ENCODE results near the gene SRC. TPM values are rescaled to one million over a fixed set of nuclear protein-coding genes. Genes with fewer than 3 reads are reported as not detected.

The SRC gene
- total RNA-seq, 5 donors from 2014 or later (not counting 1 experiment from before 2014, with no cell fraction given): 1.4 to 4.5 (median 2.0) TPM

DNA sequence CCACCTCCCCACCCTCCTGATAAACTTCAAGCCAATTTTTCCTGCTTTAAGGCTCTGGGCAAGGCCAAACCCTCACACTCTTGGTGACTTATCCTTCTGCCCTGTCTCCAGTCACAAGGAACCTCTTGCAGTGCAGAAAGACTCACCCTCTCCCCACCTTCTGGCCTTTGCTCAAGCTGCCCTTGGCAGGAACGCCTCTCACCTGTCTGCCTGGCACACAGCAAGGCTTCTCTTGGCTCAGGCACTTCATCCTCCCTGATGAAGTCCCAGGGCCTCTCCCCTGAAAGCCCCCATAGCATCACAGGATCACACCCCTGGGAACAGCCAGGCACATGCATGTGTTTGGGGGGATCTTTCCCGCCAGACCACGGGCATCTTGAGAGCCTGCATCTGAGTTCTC lies 106.3 kb downstream of the SRC start:
- H3K4me3 ChIP-seq (ENCODE audit: control insufficient read depth in 1 of 2, extremely low read depth in 1 of 2, low read length in 1 of 2): no peak overlapping the region
- no peaks in the 10 kb centered on the region for H3K36me3 ChIP-seq (ENCODE audit: control insufficient read depth in 2 of 2, extremely low read depth in 1 of 2, insufficient read depth in 1 of 2, low read length in 1 of 2)
- no peaks in the 10 kb centered on the region for H3K4me1 ChIP-seq (ENCODE audit: control insufficient read depth in 1 of 2, extremely low read depth in 1 of 2, insufficient read depth in 2 of 2, low read length in 2 of 2)
- no peak overlapping the region for H3K27ac ChIP-seq (ENCODE audit: low read length)
- Mint-ChIP-seq H3K4me1 (no peaks in the 10 kb centered on the region), H3K27me3 (peaks cover 6 to 9% of the 10 kb centered on the region in 2 donors), H3K4me3 (no peak overlapping the region), H3K9me3 (peaks cover 9 to 26% (median 20%) of the 10 kb centered on the region in 3 donors), H3K36me3 (peaks cover 15% of the 10 kb centered on the region), H3K27ac (no peak overlapping the region)
- POLR2A ChIA-PET: no interaction called here
- no CpG with 5 or more reads among the region's 3 CpGs for WGBS (ENCODE audit: insufficient coverage)
- no peak for DNase-seq
- CTCF ChIA-PET: no interaction called here
- ATAC-seq (replicated peaks in 1 of 4): no peak
- peaks cover 0 to 20% of the 10 kb centered on the region in 2 experiments for H3K27me3 ChIP-seq (replicated peaks in 1 of 2; ENCODE audit: control insufficient read depth in 2 of 2, extremely low read depth in 1 of 2, insufficient read depth in 2 of 2, low read length in 1 of 2)
- H3K9me3 ChIP-seq: no peaks in the 10 kb centered on the region

- Mint-ChIP-seq H3K4me3 (no peak overlapping the region), H3K9me3 (peaks cover 16 to 33% (median 23%) of the 10 kb centered on the region in 3 donors), H3K4me1 (no peaks in the 10 kb centered on the region), H3K36me3 (peaks cover 20% of the 10 kb centered on the region), H3K27me3 (peaks cover 6 to 12% of the 10 kb centered on the region in 2 donors), H3K27ac (no peak overlapping the region)
- H3K4me1 ChIP-seq (ENCODE audit: control insufficient read depth in 1 of 2, extremely low read depth in 1 of 2, insufficient read depth in 2 of 2, low read length in 2 of 2): no peaks in the 10 kb centered on the region
- DNase-seq (no peak), ATAC-seq (replicated peaks in 1 of 4) (no peak)
- H3K4me3 ChIP-seq (ENCODE audit: control insufficient read depth in 1 of 2, extremely low read depth in 1 of 2, low read length in 1 of 2): no peak overlapping the region
- peaks cover 0 to 23% of the 10 kb centered on the region in 2 experiments for H3K27me3 ChIP-seq (replicated peaks in 1 of 2; ENCODE audit: control insufficient read depth in 2 of 2, extremely low read depth in 1 of 2, insufficient read depth in 2 of 2, low read length in 1 of 2)
- ChIA-PET CTCF (no interaction called here), POLR2A (no interaction called here)
- H3K9me3 ChIP-seq: no peaks in the 10 kb centered on the region
- H3K36me3 ChIP-seq (ENCODE audit: control insufficient read depth in 2 of 2, extremely low read depth in 1 of 2, insufficient read depth in 1 of 2, low read length in 1 of 2): no peaks in the 10 kb centered on the region
- WGBS (ENCODE audit: insufficient coverage): 67% methylated on average over 1 of the region's 3 CpGs
- H3K27ac ChIP-seq (ENCODE audit: low read length): no peak overlapping the region
Observed at GRCh38 chr20:37453288-37453687, 107.3 kb downstream of the SRC start.

DNA sequence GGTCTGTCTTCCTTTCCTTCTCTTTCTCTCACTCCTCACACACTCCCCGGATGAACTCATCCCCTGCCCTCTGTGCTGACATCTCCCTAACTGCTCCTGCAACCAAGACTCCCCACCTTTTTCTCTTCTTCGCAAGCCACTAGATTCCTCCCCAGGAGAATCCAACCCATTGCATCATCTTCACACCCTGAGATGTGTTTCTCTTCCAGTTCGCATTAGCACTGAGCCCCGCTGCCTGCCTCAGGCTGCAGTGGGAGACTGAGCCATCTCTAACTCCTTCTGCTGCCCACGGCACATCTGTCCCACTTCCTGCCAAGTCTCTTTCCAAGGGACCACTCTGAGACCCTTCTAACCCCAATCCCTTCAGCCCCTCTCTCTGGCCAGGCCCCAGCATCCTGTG lies 107.9 kb downstream of the SRC start:
- H3K9me3 ChIP-seq: no peaks in the 10 kb centered on the region
- Mint-ChIP-seq H3K4me3 (no peak overlapping the region), H3K27ac (no peak overlapping the region), H3K4me1 (no peaks in the 10 kb centered on the region), H3K27me3 (peaks cover 6 to 15% of the 10 kb centered on the region in 2 donors), H3K9me3 (peaks cover 16 to 37% (median 23%) of the 10 kb centered on the region in 3 donors), H3K36me3 (peaks cover 23% of the 10 kb centered on the region)
- no peak for DNase-seq
- WGBS (ENCODE audit: insufficient coverage): 96% methylated on average over 4 of the region's 5 CpGs
- H3K27me3 ChIP-seq (replicated peaks in 1 of 2; ENCODE audit: control insufficient read depth in 2 of 2, extremely low read depth in 1 of 2, insufficient read depth in 2 of 2, low read length in 1 of 2): peaks cover 0 to 23% of the 10 kb centered on the region in 2 experiments
- no peak for ATAC-seq (replicated peaks in 1 of 4)
- no peak overlapping the region for H3K4me3 ChIP-seq (ENCODE audit: control insufficient read depth in 1 of 2, extremely low read depth in 1 of 2, low read length in 1 of 2)
- no peaks in the 10 kb centered on the region for H3K36me3 ChIP-seq (ENCODE audit: control insufficient read depth in 2 of 2, extremely low read depth in 1 of 2, insufficient read depth in 1 of 2, low read length in 1 of 2)
- H3K4me1 ChIP-seq (ENCODE audit: control insufficient read depth in 1 of 2, extremely low read depth in 1 of 2, insufficient read depth in 2 of 2, low read length in 2 of 2): no peaks in the 10 kb centered on the region
- no peak overlapping the region for H3K27ac ChIP-seq (ENCODE audit: low read length)
- ChIA-PET CTCF (no interaction called here), POLR2A (no interaction called here)

DNA sequence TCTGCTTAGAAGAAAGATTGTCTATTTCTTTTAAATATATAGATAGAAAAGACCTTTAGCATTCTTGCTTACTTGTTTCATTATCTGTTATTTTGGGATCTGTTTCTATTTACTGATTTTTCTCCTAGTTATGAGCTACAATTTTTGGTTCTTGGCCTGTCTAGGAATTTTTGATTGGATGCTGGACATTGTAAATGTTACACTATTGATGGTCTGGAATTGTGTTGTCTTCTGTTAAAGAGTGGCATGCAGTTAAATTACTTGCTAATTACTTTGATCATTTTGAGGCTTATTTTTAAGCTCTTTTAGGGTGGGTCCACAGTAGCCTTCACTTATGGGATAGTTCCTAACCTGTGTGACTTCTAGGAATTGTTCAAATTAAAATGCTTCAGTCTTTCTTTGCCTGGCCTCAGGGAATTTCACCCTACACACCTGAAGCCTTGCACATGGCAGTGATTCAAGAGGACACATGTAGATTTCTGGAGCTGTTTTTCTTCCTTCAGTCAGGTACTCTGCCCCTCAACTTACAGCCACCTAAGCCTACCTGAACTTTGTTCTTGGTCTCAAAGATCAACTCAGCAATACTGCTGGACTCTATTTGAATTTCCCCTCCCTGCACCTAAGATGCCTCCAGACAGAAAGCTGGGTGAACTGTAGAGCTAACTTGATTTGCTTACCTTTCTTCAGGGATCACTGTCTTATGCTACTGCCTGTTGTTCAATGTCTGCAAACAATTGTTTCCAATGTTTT lies 108.9 kb downstream of the SRC start:
- H3K4me3 Mint-ChIP-seq: no peak overlapping the region
- peaks cover 6 to 15% of the 10 kb centered on the region in 2 donors for H3K27me3 Mint-ChIP-seq
- peaks cover 0 to 23% of the 10 kb centered on the region in 2 experiments for H3K27me3 ChIP-seq (replicated peaks in 1 of 2; ENCODE audit: control insufficient read depth in 2 of 2, extremely low read depth in 1 of 2, insufficient read depth in 2 of 2, low read length in 1 of 2)
- no peaks in the 10 kb centered on the region for H3K4me1 ChIP-seq (ENCODE audit: control insufficient read depth in 1 of 2, extremely low read depth in 1 of 2, insufficient read depth in 2 of 2, low read length in 2 of 2)
- no peaks in the 10 kb centered on the region for H3K9me3 ChIP-seq
- ChIA-PET CTCF (interaction anchor here in 1 of 2 donors (0.5 kb wide), 1 partner anchor 255 kb away, joined by 4 read pairs; no protein-coding TSS in a partner anchor), POLR2A (interaction anchor here in 1 of 2 donors (0.5 kb wide), 1 partner anchor 25 kb away, joined by 5 read pairs; no protein-coding TSS in a partner anchor)
- H3K36me3 ChIP-seq (ENCODE audit: control insufficient read depth in 2 of 2, extremely low read depth in 1 of 2, insufficient read depth in 1 of 2, low read length in 1 of 2): no peaks in the 10 kb centered on the region
- H3K27ac Mint-ChIP-seq: no peak overlapping the region
- DNase-seq: no peak
- no peak overlapping the region for H3K27ac ChIP-seq (ENCODE audit: low read length)
- no peaks in the 10 kb centered on the region for H3K4me1 Mint-ChIP-seq
- H3K9me3 Mint-ChIP-seq: peaks cover 16 to 42% (median 23%) of the 10 kb centered on the region in 3 donors
- ATAC-seq (replicated peaks in 1 of 4): no peak
- H3K4me3 ChIP-seq (ENCODE audit: control insufficient read depth in 1 of 2, extremely low read depth in 1 of 2, low read length in 1 of 2): no peak overlapping the region
- peaks cover 23% of the 10 kb centered on the region for H3K36me3 Mint-ChIP-seq

Other genes starting within 250 kb of the SRC start
- gene RPN2, start 166.8 kb upstream of the SRC start, total RNA-seq: 100 to 1,000 TPM in 4 of 5 donors, 10 to 100 TPM in 1; 88.8 to 130 (median 121) TPM
- gene MROH8, start 166.6 kb upstream of the SRC start, total RNA-seq: 1 to 10 TPM in 4 of 5 donors, under 1 TPM in 1; 0.70 to 2.5 (median 1.5) TPM
- gene GHRH, start 84.3 kb upstream of the SRC start, total RNA-seq: not detected
- gene MANBAL, start 56.5 kb upstream of the SRC start, total RNA-seq: 10 to 100 TPM in 3 of 5 donors, 1 to 10 TPM in 2; 5.8 to 12.6 (median 11.7) TPM
- under 1 TPM in 1 of 5 donors, not detected in 4; 0.20 TPM for gene NNAT, start 175.1 kb downstream of the SRC start, total RNA-seq
- 10 to 100 TPM; 62.5 to 82.6 (median 80.6) TPM for gene BLCAP, start 181.7 kb downstream of the SRC start, total RNA-seq